ENCODE data around the gene ZNF827. TPM values are rescaled to one million over a fixed set of nuclear protein-coding genes. Genes with fewer than 3 reads are reported as not detected.
A peak's percentile ranks its signal among the peaks of the same experiment; 100 is the strongest.

ZNF827 gene
- total RNA-seq, 1 experiment from 2014 or later = 29.4 TPM

- Histone ChIP-seq H4K20me1 (ENCODE audit: control insufficient read depth, insufficient read depth, insufficient read length) (no peaks in the 10 kb centered on the region), H2AFZ (ENCODE audit: low read length) (no peak overlapping the region), H2BK5ac (ENCODE audit: insufficient read length, low read length) (no peak overlapping the region), H3K4ac (ENCODE audit: low read depth, low read length) (no peak overlapping the region), H3K79me1 (ENCODE audit: insufficient read depth, low read depth, low read length, poor library complexity, severe bottlenecking) (no peaks in the 10 kb centered on the region), H4K8ac (replicated peaks; ENCODE audit: insufficient read length, low read depth, low read length) (no peak overlapping the region), H3T11ph (ENCODE audit: low read length) (no peak overlapping the region), H3K56ac (ENCODE audit: insufficient read length, low read depth, low read length) (no peak overlapping the region), H4K5ac (ENCODE audit: insufficient read length, low read depth, low read length) (no peak overlapping the region), H3K27ac (ENCODE audit: insufficient read length, low read depth, low read length) (no peak overlapping the region), H2AK5ac (ENCODE audit: insufficient read length, low read length) (no peak overlapping the region), H3K23ac (ENCODE audit: insufficient read length, low read depth, low read length) (no peak overlapping the region), H4K91ac (ENCODE audit: insufficient read length, low read depth, low read length) (no peak overlapping the region), H2BK120ac (ENCODE audit: low read depth, low read length, poor library complexity, severe bottlenecking) (no peak overlapping the region), H3K27me3 (ENCODE audit: insufficient read depth, low read length) (no peaks in the 10 kb centered on the region), H2BK12ac (ENCODE audit: insufficient read length, low read depth, low read length) (no peak overlapping the region), H3K9ac (ENCODE audit: extremely low read depth, insufficient read length, low read length) (no peak overlapping the region), H3K79me2 (ENCODE audit: insufficient read depth, low read length) (no peaks in the 10 kb centered on the region), H3K18ac (ENCODE audit: insufficient read length, low read depth, low read length) (no peak overlapping the region), H3K14ac (ENCODE audit: insufficient read depth, low read length) (no peak overlapping the region), H3K23me2 (ENCODE audit: insufficient read length, low read depth, low read length, poor library complexity, severe bottlenecking) (no peaks in the 10 kb centered on the region), H2BK20ac (ENCODE audit: low read depth, low read length, poor library complexity, severe bottlenecking) (no peak overlapping the region), H2BK15ac (ENCODE audit: low read depth, low read length) (no peak overlapping the region), H3K9me3 (ENCODE audit: control insufficient read depth, low read depth, low read length) (no peaks in the 10 kb centered on the region), H3K4me1 (ENCODE audit: insufficient read depth, low read length) (peaks cover 11% of the 10 kb centered on the region; the same call in 1 of the 2 replicates), H3K4me2 (ENCODE audit: insufficient read depth, insufficient read length, low read length) (no peak overlapping the region)
- DNase-seq = peak; percentile 36
- Mint-ChIP-seq H3K4me3 (no peak overlapping the region), H3K27ac (peak overlapping the region; percentile 53 to 64 (median 62); a peak in 6 of 7 replicates), H3K4me1 (peaks cover 35% of the 10 kb centered on the region in 2 experiments), H3K9me3 (no peaks in the 10 kb centered on the region), H3K36me3 (ENCODE audit: insufficient read depth in 1 of 3, low read depth in 3 of 3) (peaks cover 8 to 24% (median 13%) of the 10 kb centered on the region in 3 experiments; a peak in 6 of 7 replicates), H3K27me3 (ENCODE audit: low read depth) (no peaks in the 10 kb centered on the region)
- no peak for TF ChIP-seq CTCF (conservative IDR thresholded peaks at IDR 0.05)
- no CpG with 5 or more reads among the region's 16 CpGs for WGBS (ENCODE audit: extremely low coverage, insufficient read length, low lambda C conversion rate)
Measured at GRCh38 chr4:145861336-145862318, 77.0 kb downstream of the ZNF827 start.

All from H9 (cell line).